SJCRH30 (cell line): ENCODE data around the gene GOLGA3. TPM values are rescaled to one million over a fixed set of nuclear protein-coding genes. Genes with fewer than 3 reads are reported as not detected.
"Not testable (repeated sequence)": the region's sequence is repeated elsewhere in the genome, so short reads cannot be mapped to it uniquely, and the experiment has no call there.

Experiments
- DNase-seq, 2 experiments: peaks; one replicate each; pipeline ENCODE4 v3.0.0-alpha.2; 2015 to 2020
- H3K27ac ChIP-seq: fragments of 250-450 bp; sonication (Bioruptor Pico); 2 replicates; pipeline ENCODE4 v1.5.1; 2020; ENCODE audit warnings: mild to moderate bottlenecking, moderate library complexity
- H3K27me3 ChIP-seq: fragments of 250-450 bp; sonication (Bioruptor Pico); 2 replicates; pipeline ENCODE4 v1.5.1; 2020; ENCODE audit warnings: mild to moderate bottlenecking, moderate library complexity
- H3K36me3 ChIP-seq: fragments of 250-450 bp; sonication (Bioruptor Pico); 2 replicates; pipeline ENCODE4 v1.5.1; 2020; ENCODE audit warnings: mild to moderate bottlenecking, moderate library complexity
- H3K4me1 ChIP-seq: fragments of 250-450 bp; sonication (Bioruptor Pico); 2 replicates; pipeline ENCODE4 v1.5.1; 2020; ENCODE audit warnings: mild to moderate bottlenecking, moderate library complexity
- H3K4me3 ChIP-seq: fragments of 250-450 bp; sonication (Bioruptor Pico); 2 replicates; pipeline ENCODE4 v1.5.1; 2020; ENCODE audit warnings: mild to moderate bottlenecking, moderate library complexity
- H3K9me3 ChIP-seq: fragments of 250-450 bp; sonication (Bioruptor Pico); replicated peaks from 2 replicates; pipeline ENCODE4 v1.5.1; 2020; ENCODE audit warnings: mild to moderate bottlenecking, moderate library complexity
- total RNA-seq: library from RNA; depleted of rRNA; stranded (reverse); fragments of >200 nt; shearing (Covaris generic); gene quantifications from 2 replicates; pipeline ENCODE4 v1.2.3, GENCODE V29; 2014

GOLGA3 gene
- total RNA-seq, 1 experiment from 2014 or later, result 40.3 TPM

DNA sequence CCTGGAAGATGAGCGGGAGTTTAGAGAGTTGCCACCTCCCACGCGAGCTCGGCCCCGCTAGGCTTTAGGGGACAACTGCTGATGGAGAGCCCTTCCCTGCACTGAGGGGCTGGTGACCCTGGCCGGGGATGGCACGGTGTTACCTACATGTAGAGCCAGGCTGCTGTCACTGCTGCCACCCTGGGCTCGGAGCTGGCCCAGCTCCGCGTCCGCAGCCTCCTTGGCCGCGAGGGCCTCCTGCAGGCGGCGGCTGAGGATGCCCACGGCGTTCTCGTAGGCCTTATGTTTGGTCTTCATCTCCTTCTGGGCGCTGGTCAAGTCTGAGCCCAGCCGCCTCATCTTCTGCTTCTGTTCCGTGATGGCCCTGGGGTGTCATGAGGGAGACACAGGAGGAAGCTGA, 42.5 kb downstream of the GOLGA3 start:
- Histone ChIP-seq H3K27me3 (no peaks in the 10 kb centered on the region), H3K4me3 (no peak overlapping the region), H3K36me3 (peaks cover 58% of the 10 kb centered on the region), H3K27ac (no peak overlapping the region), H3K4me1 (no peaks in the 10 kb centered on the region), H3K9me3 (no peaks in the 10 kb centered on the region)
- no peak for DNase-seq

DNA sequence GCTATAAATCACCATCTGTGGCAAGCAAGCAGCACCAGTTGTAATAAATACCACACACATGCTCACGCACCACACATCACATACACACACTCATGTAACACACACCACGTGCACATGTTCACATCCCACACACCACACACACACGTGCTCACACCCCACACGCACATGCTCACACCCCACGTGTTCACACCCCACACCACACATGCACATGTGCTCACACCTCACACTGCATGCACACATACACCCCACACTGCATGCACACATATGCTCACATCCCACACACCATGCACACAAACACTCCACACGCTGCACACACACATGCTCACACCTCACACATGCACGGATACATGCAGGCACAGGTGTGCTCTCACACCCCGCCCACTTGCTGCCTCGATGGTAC, 44.1 kb downstream of the GOLGA3 start:
- no peak for DNase-seq
- Histone ChIP-seq H3K36me3 (peaks cover 56% of the 10 kb centered on the region), H3K4me1 (no peaks in the 10 kb centered on the region), H3K27ac (no peak overlapping the region), H3K9me3 (no peaks in the 10 kb centered on the region), H3K27me3 (no peaks in the 10 kb centered on the region), H3K4me3 (no peak overlapping the region)

- no peaks in the 10 kb centered on the region for H3K9me3 ChIP-seq
- H3K36me3 ChIP-seq, result peaks cover 56% of the 10 kb centered on the region
- H3K27me3 ChIP-seq, result no peaks in the 10 kb centered on the region
- no peak overlapping the region for H3K4me3 ChIP-seq
- no peak for DNase-seq
- no peaks in the 10 kb centered on the region for H3K4me1 ChIP-seq
- no peak overlapping the region for H3K27ac ChIP-seq
Observed at GRCh38 chr12:132783917-132784531, 44.6 kb downstream of the GOLGA3 start.

- no peaks in the 10 kb centered on the region for H3K9me3 ChIP-seq
- H3K36me3 ChIP-seq, result peaks cover 61% of the 10 kb centered on the region
- DNase-seq, result no peak
- H3K27me3 ChIP-seq, result no peaks in the 10 kb centered on the region
- H3K4me1 ChIP-seq, result no peaks in the 10 kb centered on the region
- H3K4me3 ChIP-seq, result no peak overlapping the region
- H3K27ac ChIP-seq, result no peak overlapping the region
Observed at GRCh38 chr12:132781938-132782337, 46.7 kb downstream of the GOLGA3 start.

- Histone ChIP-seq H3K4me1 (no peaks in the 10 kb centered on the region), H3K27me3 (no peaks in the 10 kb centered on the region), H3K9me3 (no peaks in the 10 kb centered on the region), H3K36me3 (peaks cover 65% of the 10 kb centered on the region), H3K4me3 (no peak overlapping the region), H3K27ac (no peak overlapping the region)
- no peak for DNase-seq
Observed at GRCh38 chr12:132779781-132780353, 48.8 kb downstream of the GOLGA3 start.

GRCh38 chr12:132777614-132778013, 51.1 kb downstream of the GOLGA3 start:
- Histone ChIP-seq H3K27me3 (no peaks in the 10 kb centered on the region), H3K27ac (no peak overlapping the region), H3K9me3 (no peaks in the 10 kb centered on the region), H3K4me1 (no peaks in the 10 kb centered on the region), H3K4me3 (no peak overlapping the region), H3K36me3 (peaks cover 66% of the 10 kb centered on the region)
- no peak for DNase-seq

- Histone ChIP-seq H3K36me3 (peaks cover 64% of the 10 kb centered on the region), H3K27ac (no peak overlapping the region), H3K4me3 (no peak overlapping the region), H3K4me1 (no peaks in the 10 kb centered on the region), H3K27me3 (no peaks in the 10 kb centered on the region), H3K9me3 (no peaks in the 10 kb centered on the region)
- no peak for DNase-seq
Observed at GRCh38 chr12:132776816-132777568, 51.7 kb downstream of the GOLGA3 start.

- not testable (repeated sequence) for DNase-seq, H3K4me1 ChIP-seq, H3K27me3 ChIP-seq, H3K4me3 ChIP-seq, H3K9me3 ChIP-seq, H3K27ac ChIP-seq
- H3K36me3 ChIP-seq, result peaks cover 64% of the 10 kb centered on the region
Observed at GRCh38 chr12:132776230-132776625, 52.4 kb downstream of the GOLGA3 start.

- DNase-seq, result no peak
- Histone ChIP-seq H3K27me3 (no peaks in the 10 kb centered on the region), H3K27ac (no peak overlapping the region), H3K9me3 (no peaks in the 10 kb centered on the region), H3K36me3 (peaks cover 66% of the 10 kb centered on the region), H3K4me1 (no peaks in the 10 kb centered on the region), H3K4me3 (no peak overlapping the region)
Observed at GRCh38 chr12:132775502-132776229, 53.0 kb downstream of the GOLGA3 start.

DNA sequence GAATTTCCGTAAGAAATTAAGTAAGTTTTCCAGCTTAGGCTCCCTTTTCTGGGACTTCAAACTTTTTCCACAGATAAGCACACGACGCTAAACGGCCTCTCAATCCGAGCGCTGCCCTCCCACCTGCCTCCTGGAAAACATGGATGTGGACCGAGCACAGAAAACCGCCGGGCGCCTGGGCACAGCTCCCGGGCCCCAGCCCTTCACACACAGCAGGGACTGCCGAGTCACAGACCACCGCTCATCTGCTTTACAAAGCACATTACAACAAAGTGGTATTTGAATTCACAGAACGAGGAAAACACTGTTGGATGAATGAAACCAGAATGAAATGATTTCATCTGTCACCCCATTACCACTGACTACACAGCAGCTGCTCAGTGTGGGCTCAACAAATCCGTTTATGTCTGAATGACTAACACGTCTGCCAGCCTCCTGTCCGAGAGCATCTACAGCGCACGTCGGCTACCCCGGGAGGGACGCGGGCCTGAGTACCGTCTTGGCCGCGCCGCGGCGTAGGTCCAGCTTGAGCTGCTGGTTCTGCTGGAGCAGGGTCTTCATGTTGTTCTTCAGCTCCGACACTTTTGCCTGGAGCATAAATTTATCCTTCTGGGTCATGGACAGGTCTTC, 53.9 kb downstream of the GOLGA3 start:
- Histone ChIP-seq H3K36me3 (peaks cover 67% of the 10 kb centered on the region), H3K4me3 (no peak overlapping the region), H3K27ac (no peak overlapping the region), H3K27me3 (no peaks in the 10 kb centered on the region), H3K9me3 (no peaks in the 10 kb centered on the region), H3K4me1 (no peaks in the 10 kb centered on the region)
- DNase-seq, result no peak

GRCh38 chr12:132774159-132774558, 54.5 kb downstream of the GOLGA3 start:
- no peak overlapping the region for H3K27ac ChIP-seq
- H3K4me1 ChIP-seq, result no peaks in the 10 kb centered on the region
- no peak overlapping the region for H3K4me3 ChIP-seq
- H3K9me3 ChIP-seq, result no peaks in the 10 kb centered on the region
- H3K36me3 ChIP-seq, result peaks cover 69% of the 10 kb centered on the region
- no peak for DNase-seq
- H3K27me3 ChIP-seq, result no peaks in the 10 kb centered on the region

- Histone ChIP-seq H3K9me3 (0 out of 2 replicates have a peak, but pooled peaks cover 2% of the 10 kb centered on the region), H3K27ac (no peak overlapping the region), H3K4me1 (no peaks in the 10 kb centered on the region), H3K36me3 (peaks cover 73% of the 10 kb centered on the region), H3K4me3 (no peak overlapping the region), H3K27me3 (no peaks in the 10 kb centered on the region)
- DNase-seq, result no peak
Observed at GRCh38 chr12:132773077-132773955, 55.4 kb downstream of the GOLGA3 start.

DNA sequence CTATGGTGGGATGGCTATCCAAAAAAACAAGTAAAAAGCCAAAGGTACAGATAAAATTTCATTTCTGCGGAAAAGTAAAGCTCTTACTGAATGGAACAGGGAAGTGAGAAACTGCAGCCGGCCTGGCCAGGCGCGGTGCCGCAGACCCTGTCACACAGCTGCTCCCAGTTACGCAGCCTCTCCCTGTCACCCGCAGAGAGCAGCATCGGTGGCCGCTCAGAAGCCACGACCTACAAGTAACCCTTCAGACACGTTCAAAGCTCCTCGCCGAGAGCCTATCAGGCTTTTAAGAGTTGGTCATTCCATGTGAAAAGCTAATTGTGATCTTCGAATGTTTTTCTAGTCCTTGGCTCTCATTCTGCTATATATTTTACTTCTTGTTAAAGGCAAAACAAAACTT, 56.1 kb downstream of the GOLGA3 start:
- Histone ChIP-seq H3K27ac (no peak overlapping the region), H3K4me3 (no peak overlapping the region), H3K27me3 (no peaks in the 10 kb centered on the region), H3K9me3 (0 out of 2 replicates have a peak, but pooled peaks cover 2% of the 10 kb centered on the region), H3K4me1 (no peaks in the 10 kb centered on the region), H3K36me3 (peaks cover 68% of the 10 kb centered on the region)
- DNase-seq, result no peak
